Breast epithelium (tissue), 3 donors: ENCODE measurements around the gene ACVRL1.

Experiments used
- POLR2A ChIP-seq: fragments of 450-650 bp; IDR thresholded peaks from one replicate; pipeline ENCODE4 v1.6.1; 2016; ENCODE audit warnings: antibody characterized with exemption, mild to moderate bottlenecking, moderate library complexity
- TF ChIP-seq, protein P1 (sequence below), 3 donors: fragments of 450-650 bp; IDR thresholded peaks; one replicate each; pipeline ENCODE4 v1.5.1; 2016 to 2017; ENCODE audit warnings: antibody characterized with exemption in 3 of 3, mild to moderate bottlenecking in 3 of 3, moderate library complexity in 3 of 3

DNA sequence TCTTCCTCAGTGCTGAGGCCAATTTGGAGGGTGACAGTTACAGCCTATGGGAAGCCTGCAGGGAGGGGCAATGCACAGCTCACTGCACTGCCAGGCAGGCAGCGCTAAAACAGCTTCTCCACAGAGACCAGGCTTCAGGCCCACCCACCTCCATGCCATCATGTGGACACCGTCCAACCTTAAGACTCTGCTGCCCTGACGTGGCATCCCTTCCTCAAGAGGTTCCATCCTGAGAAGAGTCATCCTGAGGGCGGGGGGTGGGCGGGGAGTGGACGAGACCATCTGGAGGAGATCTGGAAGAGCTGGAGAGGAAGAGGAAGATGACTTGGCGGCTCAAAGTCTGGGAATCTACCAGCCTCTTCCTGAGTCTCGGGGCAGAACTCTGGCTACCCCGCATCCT is 8.4 kb upstream of the ACVRL1 start:
- TF ChIP-seq, protein P1, sequence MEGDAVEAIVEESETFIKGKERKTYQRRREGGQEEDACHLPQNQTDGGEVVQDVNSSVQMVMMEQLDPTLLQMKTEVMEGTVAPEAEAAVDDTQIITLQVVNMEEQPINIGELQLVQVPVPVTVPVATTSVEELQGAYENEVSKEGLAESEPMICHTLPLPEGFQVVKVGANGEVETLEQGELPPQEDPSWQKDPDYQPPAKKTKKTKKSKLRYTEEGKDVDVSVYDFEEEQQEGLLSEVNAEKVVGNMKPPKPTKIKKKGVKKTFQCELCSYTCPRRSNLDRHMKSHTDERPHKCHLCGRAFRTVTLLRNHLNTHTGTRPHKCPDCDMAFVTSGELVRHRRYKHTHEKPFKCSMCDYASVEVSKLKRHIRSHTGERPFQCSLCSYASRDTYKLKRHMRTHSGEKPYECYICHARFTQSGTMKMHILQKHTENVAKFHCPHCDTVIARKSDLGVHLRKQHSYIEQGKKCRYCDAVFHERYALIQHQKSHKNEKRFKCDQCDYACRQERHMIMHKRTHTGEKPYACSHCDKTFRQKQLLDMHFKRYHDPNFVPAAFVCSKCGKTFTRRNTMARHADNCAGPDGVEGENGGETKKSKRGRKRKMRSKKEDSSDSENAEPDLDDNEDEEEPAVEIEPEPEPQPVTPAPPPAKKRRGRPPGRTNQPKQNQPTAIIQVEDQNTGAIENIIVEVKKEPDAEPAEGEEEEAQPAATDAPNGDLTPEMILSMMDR (IDR thresholded peaks at IDR 0.05): no peak
- no peak for TF ChIP-seq POLR2A
